GM19240 (cell line): ENCODE results near the gene STAB1.

ENCODE experiments used
- DNase-seq: peaks from one replicate; pipeline ENCODE4 v3.0.0; 2011; ENCODE audit warnings: low spot score; ENCODE audit not compliant: insufficient read length

The STAB1 gene

GRCh38 chr3:52494886-52495495 is at the start of gene STAB1:
TSS of gene STAB1 (plus strand) at chr3:52495338. CDS start at chr3:52495414, 76 bp downstream.
- no peak for DNase-seq

- DNase-seq: no peak
These were observed 49.1 kb upstream of the STAB1 start for GRCh38 chr3:52446042-52446441.

GRCh38 chr3:52446631-52447511 is 48.3 kb upstream of the STAB1 start:
- DNase-seq: peak; percentile 60

GRCh38 chr3:52447512-52448355 is 47.4 kb upstream of the STAB1 start:
- DNase-seq: no peak

GRCh38 chr3:52450489-52451236 is 44.5 kb upstream of the STAB1 start:
- no peak for DNase-seq

- DNase-seq: no peak
These were observed 43.7 kb upstream of the STAB1 start for GRCh38 chr3:52451237-52452083.

- no peak for DNase-seq
These were observed 43.0 kb upstream of the STAB1 start for GRCh38 chr3:52452126-52452525.

- no peak for DNase-seq
These were observed 42.4 kb upstream of the STAB1 start for GRCh38 chr3:52452570-52453221.

- no peak for DNase-seq
These were observed 41.5 kb upstream of the STAB1 start, which contains the start of gene TNNC1 for GRCh38 chr3:52453496-52454249. TSS of gene TNNC1 (minus strand) at chr3:52454041. CDS start at chr3:52454015, 26 bp downstream.

GRCh38 chr3:52454250-52454937 is 40.7 kb upstream of the STAB1 start:
- DNase-seq: no peak

GRCh38 chr3:52454938-52455282 is 40.2 kb upstream of the STAB1 start:
- DNase-seq: no peak

GRCh38 chr3:52455283-52456168 is 39.6 kb upstream of the STAB1 start, which contains the start of gene NISCH:
TSS of gene NISCH (plus strand) at chr3:52455604. CDS start at chr3:52455642, 38 bp downstream.
- peak; percentile 87 for DNase-seq

GRCh38 chr3:52456169-52456799 is 38.9 kb upstream of the STAB1 start:
- DNase-seq: no peak

GRCh38 chr3:52456800-52457183 is 38.3 kb upstream of the STAB1 start:
- no peak for DNase-seq

GRCh38 chr3:52458031-52458760 is 36.9 kb upstream of the STAB1 start:
- no peak for DNase-seq
